ENCODE measurements around the gene RRAS.

DNA sequence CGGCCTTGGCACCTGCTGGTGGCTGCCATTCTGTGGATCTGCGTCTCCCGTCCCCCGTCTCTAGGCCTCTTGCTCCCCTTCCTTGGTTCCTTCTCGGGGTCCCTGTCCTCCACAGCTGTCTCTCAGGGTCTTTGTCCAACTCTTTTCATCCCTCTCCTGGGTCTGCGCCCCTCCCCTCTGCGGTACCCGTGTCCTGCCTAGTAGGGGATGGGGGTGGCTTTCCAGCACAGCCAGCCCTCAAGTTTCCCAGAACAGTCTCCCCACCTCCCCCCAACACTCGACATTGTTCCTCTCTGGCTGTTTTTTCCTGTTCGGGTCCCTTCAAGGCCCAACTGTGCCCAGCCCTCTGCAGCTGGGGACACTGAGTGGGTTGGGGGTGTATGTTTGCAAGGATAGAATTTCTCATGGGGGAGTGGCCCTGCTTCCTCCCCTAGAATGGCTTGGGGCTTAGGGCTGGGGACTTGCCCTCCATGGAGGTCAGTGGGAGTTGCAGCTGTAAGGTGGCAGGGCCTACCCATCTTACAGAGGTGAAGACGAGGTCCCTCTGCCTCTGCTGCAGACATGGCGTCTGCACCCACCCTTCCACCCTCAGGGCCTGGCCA lies 48.7 kb upstream of the RRAS start:
- TF ChIP-seq, protein P1, sequence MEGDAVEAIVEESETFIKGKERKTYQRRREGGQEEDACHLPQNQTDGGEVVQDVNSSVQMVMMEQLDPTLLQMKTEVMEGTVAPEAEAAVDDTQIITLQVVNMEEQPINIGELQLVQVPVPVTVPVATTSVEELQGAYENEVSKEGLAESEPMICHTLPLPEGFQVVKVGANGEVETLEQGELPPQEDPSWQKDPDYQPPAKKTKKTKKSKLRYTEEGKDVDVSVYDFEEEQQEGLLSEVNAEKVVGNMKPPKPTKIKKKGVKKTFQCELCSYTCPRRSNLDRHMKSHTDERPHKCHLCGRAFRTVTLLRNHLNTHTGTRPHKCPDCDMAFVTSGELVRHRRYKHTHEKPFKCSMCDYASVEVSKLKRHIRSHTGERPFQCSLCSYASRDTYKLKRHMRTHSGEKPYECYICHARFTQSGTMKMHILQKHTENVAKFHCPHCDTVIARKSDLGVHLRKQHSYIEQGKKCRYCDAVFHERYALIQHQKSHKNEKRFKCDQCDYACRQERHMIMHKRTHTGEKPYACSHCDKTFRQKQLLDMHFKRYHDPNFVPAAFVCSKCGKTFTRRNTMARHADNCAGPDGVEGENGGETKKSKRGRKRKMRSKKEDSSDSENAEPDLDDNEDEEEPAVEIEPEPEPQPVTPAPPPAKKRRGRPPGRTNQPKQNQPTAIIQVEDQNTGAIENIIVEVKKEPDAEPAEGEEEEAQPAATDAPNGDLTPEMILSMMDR (IDR thresholded peaks at IDR 0.05): no peak
- TF ChIP-seq POLR2A (IDR thresholded peaks at IDR 0.05): no peak

Measured in esophagus squamous epithelium (tissue), 4 donors.